ES-I3 (cell line): ENCODE data around the gene SPIN4.

Experiments
- H3K36me3 ChIP-seq: 2 replicates; pipeline ENCODE4 v1.6.1; 2013; ENCODE audit warnings: mild to moderate bottlenecking, low read length, control low read depth, moderate library complexity; ENCODE audit not compliant: insufficient read depth
- H3K4me1 ChIP-seq: 2 replicates; pipeline ENCODE4 v1.6.1; 2013; ENCODE audit warnings: mild to moderate bottlenecking, control low read depth, low read length; ENCODE audit not compliant: insufficient read depth
- H3K9ac ChIP-seq: 2 replicates; pipeline ENCODE4 v1.6.1; 2013; ENCODE audit warnings: low read depth, mild to moderate bottlenecking, low read length, moderate library complexity
- H3K9me3 ChIP-seq: 2 replicates; pipeline ENCODE4 v1.6.1; 2013; ENCODE audit warnings: mild to moderate bottlenecking, low read length, moderate library complexity; ENCODE audit not compliant: control insufficient read depth, insufficient read depth

Gene SPIN4

DNA sequence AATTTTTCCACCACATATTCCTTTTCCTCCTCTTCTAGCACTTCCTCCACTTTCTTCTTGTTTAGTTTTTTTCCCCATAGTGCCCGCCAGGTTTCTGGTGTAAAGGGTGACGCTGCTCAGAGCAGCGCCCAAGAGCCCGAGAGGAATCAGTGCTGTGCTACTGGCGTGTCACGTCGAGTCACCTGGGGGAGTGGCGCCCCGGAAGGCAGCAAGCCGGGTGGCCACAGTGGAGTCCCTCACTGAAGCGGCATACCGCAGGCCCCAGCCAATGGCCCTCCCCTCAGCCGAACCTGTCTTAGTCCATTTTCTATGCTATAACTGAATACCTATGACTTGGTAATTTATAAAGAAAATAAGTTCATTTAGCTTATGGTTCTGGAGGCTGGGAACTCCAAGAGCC, 51.5 kb downstream of the SPIN4 start:
- Histone ChIP-seq H3K4me1 (no peaks in the 10 kb centered on the region), H3K36me3 (no peaks in the 10 kb centered on the region), H3K9me3 (peaks cover 5% of the 10 kb centered on the region; the same call in 1 of the 2 replicates), H3K9ac (no peak overlapping the region)
